GM23338 (cell line): ENCODE measurements around the gene GLOD4. TPM values are rescaled to one million over a fixed set of nuclear protein-coding genes. Genes with fewer than 3 reads are reported as not detected.

Experiments
- ATAC-seq: fragments of 200-7000 bp; cut with Tn5 transposase; 3 replicates; pipeline ENCODE4 v1.9.1; 2020
- DNase-seq: peaks from one replicate; pipeline ENCODE4 v3.0.0-alpha.2; 2015; ENCODE audit warnings: low spot score
- H2AFZ ChIP-seq: fragments of 200-600 bp; sonication (generic); 2 replicates; pipeline ENCODE4 v1.8.0; 2016; ENCODE audit warnings: antibody characterized with exemption, mild to moderate bottlenecking, moderate library complexity
- H3F3A ChIP-seq: fragments of 200-600 bp; sonication (generic); replicated peaks from 2 replicates; pipeline ENCODE4 v1.8.0; 2017; ENCODE audit warnings: antibody characterized with exemption, mixed run types, low read depth
- H3K27ac ChIP-seq: fragments of 200-600 bp; sonication (generic); 2 replicates; pipeline ENCODE4 v1.6.1; 2016; ENCODE audit warnings: low read depth
- H3K27me3 ChIP-seq: fragments of 200-600 bp; sonication (generic); 2 replicates; pipeline ENCODE4 v1.8.0; 2016; ENCODE audit warnings: mild to moderate bottlenecking, mixed run types, moderate library complexity; ENCODE audit not compliant: insufficient read depth
- H3K36me3 ChIP-seq: fragments of 200-600 bp; sonication (generic); 2 replicates; pipeline ENCODE4 v1.8.0; 2016; ENCODE audit warnings: mild to moderate bottlenecking; ENCODE audit not compliant: insufficient read depth
- H3K4me1 ChIP-seq: fragments of 200-600 bp; sonication (generic); 2 replicates; pipeline ENCODE4 v1.8.0; 2016; ENCODE audit warnings: mild to moderate bottlenecking, moderate library complexity; ENCODE audit not compliant: insufficient read depth
- H3K4me2 ChIP-seq: fragments of 200-600 bp; sonication (generic); 2 replicates; pipeline ENCODE4 v1.7.1; 2017; ENCODE audit warnings: mixed run types
- H3K4me3 ChIP-seq: fragments of 200-600 bp; sonication (generic); 2 replicates; pipeline ENCODE4 v1.6.1; 2016; ENCODE audit warnings: mixed run types
- H3K79me2 ChIP-seq: fragments of 200-600 bp; sonication (generic); replicated peaks from 2 replicates; pipeline ENCODE4 v1.8.0; 2017; ENCODE audit warnings: mild to moderate bottlenecking; ENCODE audit not compliant: insufficient read depth
- H3K9me2 ChIP-seq: fragments of 200-600 bp; sonication (generic); 2 replicates; pipeline ENCODE4 v1.8.0; 2017; ENCODE audit not compliant: insufficient read depth
- H4K20me1 ChIP-seq: fragments of 200-600 bp; sonication (generic); replicated peaks from 2 replicates; pipeline ENCODE4 v1.8.0; 2017; ENCODE audit warnings: mild to moderate bottlenecking; ENCODE audit not compliant: insufficient read depth
- H3K27ac Mint-ChIP-seq: 2 replicates; pipeline ENCODE4 v1.8.0; 2020; ENCODE audit warnings: inconsistent platforms, mild to moderate bottlenecking, moderate library complexity, mixed read lengths
- H3K27me3 Mint-ChIP-seq: 3 replicates; pipeline ENCODE4 v1.8.0; 2022; ENCODE audit warnings: low read depth, mild to moderate bottlenecking, moderate library complexity, mixed read lengths, inconsistent platforms; ENCODE audit not compliant: insufficient read depth, poor library complexity
- H3K36me3 Mint-ChIP-seq: 3 replicates; pipeline ENCODE4 v1.8.0; 2021; ENCODE audit warnings: low read depth, mild to moderate bottlenecking, inconsistent platforms, moderate library complexity, mixed read lengths
- H3K4me1 Mint-ChIP-seq: 3 replicates; pipeline ENCODE4 v1.8.0; 2020; ENCODE audit warnings: mild to moderate bottlenecking, inconsistent platforms, mixed read lengths
- H3K4me3 Mint-ChIP-seq: 3 replicates; pipeline ENCODE4 v1.8.0; 2021; ENCODE audit warnings: moderate library complexity, mild to moderate bottlenecking, inconsistent platforms, mixed read lengths
- H3K9me3 Mint-ChIP-seq: 3 replicates; pipeline ENCODE4 v1.8.0; 2020; ENCODE audit warnings: moderate library complexity, mild to moderate bottlenecking, inconsistent platforms, mixed read lengths
- CREB1 ChIP-seq: fragments of 250-450 bp; sonication (Bioruptor Pico); IDR thresholded peaks from 2 replicates; pipeline ENCODE4 v1.5.0; 2020; ENCODE audit warnings: low read depth, mild to moderate bottlenecking, moderate library complexity
- CTCF ChIP-seq, 2 experiments: fragments of 200-600 bp in 1 of 2; sonication (generic) in 1 of 2; conservative IDR thresholded peaks; 2 replicates each; pipeline versions ENCODE4 v1.5.1 to v1.6.1; 2016 to 2017; ENCODE audit warnings: antibody characterized with exemption in 2 of 2, low read depth in 2 of 2, mild to moderate bottlenecking in 2 of 2, moderate library complexity in 1 of 2
- EZH2 ChIP-seq: fragments of 200-600 bp; sonication (generic); IDR thresholded peaks from one replicate; pipeline ENCODE4 v1.8.0; 2017; ENCODE audit warnings: antibody characterized with exemption, mild to moderate bottlenecking, low read depth; ENCODE audit not compliant: unreplicated experiment
- EZH2phosphoT487 ChIP-seq: fragments of 200-600 bp; sonication (generic); IDR thresholded peaks from one replicate; pipeline ENCODE4 v1.8.1; 2018; ENCODE audit warnings: antibody characterized with exemption; ENCODE audit not compliant: unreplicated experiment
- JUNB ChIP-seq: IDR thresholded peaks from one replicate; pipeline ENCODE4 v1.6.1; 2016; ENCODE audit warnings: antibody characterized with exemption; ENCODE audit not compliant: unreplicated experiment
- NANOG ChIP-seq: IDR thresholded peaks from 2 replicates; pipeline ENCODE4 v1.6.1; 2016; ENCODE audit warnings: antibody characterized with exemption, borderline replicate concordance
- POLR2AphosphoS5 ChIP-seq: IDR thresholded peaks from 2 replicates; pipeline ENCODE4 v1.6.1; 2016; ENCODE audit warnings: antibody characterized with exemption, low read depth
- STAT1 ChIP-seq: IDR thresholded peaks from one replicate; pipeline ENCODE4 v1.6.1; 2016; ENCODE audit warnings: antibody characterized with exemption; ENCODE audit not compliant: unreplicated experiment
- ZNF114 ChIP-seq: fragments of 250-450 bp; sonication (Bioruptor Pico); IDR thresholded peaks from 2 replicates; pipeline ENCODE4 v1.5.0; 2020; ENCODE audit warnings: mild to moderate bottlenecking, moderate library complexity
- ZNF331 ChIP-seq: fragments of 250-450 bp; sonication (Bioruptor Pico); IDR thresholded peaks from 2 replicates; pipeline ENCODE4 v1.5.0; 2020; ENCODE audit warnings: low read depth, mild to moderate bottlenecking, moderate library complexity
- polyA plus RNA-seq: library from polyadenylated mRNA; unstranded; fragments of >200 nt; fragmentation: Nextera tagmentation; extraction: Ambion mirVana; gene quantifications from 2 replicates; pipeline ENCODE4 v1.2.1, GENCODE V29; 2016
- total RNA-seq: library from RNA; depleted of rRNA; stranded (reverse); fragments of >200 nt; shearing (Covaris generic); gene quantifications from 2 replicates; pipeline ENCODE4 v1.2.3, GENCODE V29; 2014
- TF ChIP-seq, protein P1 (sequence below): IDR thresholded peaks from 2 replicates; pipeline ENCODE4 v1.6.1; 2016; ENCODE audit warnings: antibody characterized with exemption
- TF ChIP-seq, protein P2 (sequence below): IDR thresholded peaks from one replicate; pipeline ENCODE4 v1.6.1; 2018; ENCODE audit warnings: antibody characterized with exemption; ENCODE audit not compliant: unreplicated experiment

Gene GLOD4
- total and polyA plus RNA-seq, 2 experiments from 2014 or later, result 120 to 122 TPM

GRCh38 chr17:742147-742793 is 39.8 kb downstream of the GLOD4 start (continued):
- TF ChIP-seq, protein P1, sequence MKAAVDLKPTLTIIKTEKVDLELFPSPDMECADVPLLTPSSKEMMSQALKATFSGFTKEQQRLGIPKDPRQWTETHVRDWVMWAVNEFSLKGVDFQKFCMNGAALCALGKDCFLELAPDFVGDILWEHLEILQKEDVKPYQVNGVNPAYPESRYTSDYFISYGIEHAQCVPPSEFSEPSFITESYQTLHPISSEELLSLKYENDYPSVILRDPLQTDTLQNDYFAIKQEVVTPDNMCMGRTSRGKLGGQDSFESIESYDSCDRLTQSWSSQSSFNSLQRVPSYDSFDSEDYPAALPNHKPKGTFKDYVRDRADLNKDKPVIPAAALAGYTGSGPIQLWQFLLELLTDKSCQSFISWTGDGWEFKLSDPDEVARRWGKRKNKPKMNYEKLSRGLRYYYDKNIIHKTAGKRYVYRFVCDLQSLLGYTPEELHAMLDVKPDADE, result no peak
- TF ChIP-seq POLR2AphosphoS5 (no peak; the same call in 1 of the 2 replicates), ZNF114 (no peak), JUNB (no peak)

DNA sequence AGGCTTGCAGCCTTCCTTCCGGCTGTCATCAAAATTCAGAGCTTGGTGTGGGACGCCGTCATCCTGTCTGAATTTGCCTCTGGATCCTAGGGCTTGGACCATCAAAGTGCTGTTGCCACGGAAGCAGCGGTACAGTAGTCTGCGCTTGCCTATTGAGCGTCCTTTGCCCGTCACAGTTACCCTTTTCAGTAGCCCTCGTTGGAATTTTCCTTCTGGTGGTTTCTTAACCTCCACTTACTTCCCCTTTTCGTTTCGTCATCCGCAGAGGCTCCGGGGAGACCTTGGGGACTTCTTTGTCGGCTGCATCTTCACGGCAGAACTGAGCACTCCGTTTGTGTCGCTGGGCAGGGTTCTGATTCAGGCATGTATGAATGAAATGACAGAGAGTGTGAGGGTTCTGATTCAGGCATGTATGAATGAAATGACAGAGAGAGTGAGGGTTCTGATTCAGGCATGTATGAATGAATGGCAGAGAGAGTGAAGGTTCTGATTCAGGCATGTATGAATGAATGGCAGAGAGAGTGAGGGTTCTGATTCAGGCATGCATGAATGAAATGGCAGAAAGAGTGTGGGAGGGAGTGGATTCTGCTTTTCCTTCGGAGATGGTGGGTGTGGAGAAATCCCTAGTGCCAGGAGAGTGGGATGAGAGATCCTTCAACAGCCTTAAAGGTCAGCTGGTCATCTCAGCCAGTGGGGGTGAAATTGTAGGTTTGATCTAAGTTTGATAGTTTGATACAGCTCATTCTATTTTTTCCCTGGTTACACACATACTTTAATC is 41.7 kb downstream of the GLOD4 start:
- H4K20me1 ChIP-seq, result peaks cover 10% of the 10 kb centered on the region
- Mint-ChIP-seq H3K36me3 (peaks cover 87% of the 10 kb centered on the region), H3K4me1 (no peaks in the 10 kb centered on the region), H3K9me3 (no peaks in the 10 kb centered on the region; the same call in 2 of the 3 replicates), H3K4me3 (no peak overlapping the region), H3K27ac (no peak overlapping the region), H3K27me3 (peaks cover 4% of the 10 kb centered on the region)
- H3K79me2 ChIP-seq, result peaks cover 8% of the 10 kb centered on the region
- no peak for DNase-seq
- H3K36me3 ChIP-seq, result peaks cover 26% of the 10 kb centered on the region
- no peak overlapping the region for H3K4me2 ChIP-seq
- no peaks in the 10 kb centered on the region for H3K27me3 ChIP-seq
- no peaks in the 10 kb centered on the region for H3K9me2 ChIP-seq
- H3K4me3 ChIP-seq, result no peak overlapping the region
- 0 out of 2 replicates have a peak, but pooled peaks cover 22% of the 10 kb centered on the region for H3F3A ChIP-seq
- no peak overlapping the region for H3K27ac ChIP-seq
- ATAC-seq, result no peak
- no peaks in the 10 kb centered on the region for H3K4me1 ChIP-seq
- no peak overlapping the region for H2AFZ ChIP-seq
- TF ChIP-seq JUNB (no peak), STAT1 (no peak), CTCF (conservative IDR thresholded peaks at IDR 0.05; ENCODE audit: low read depth in 2 of 2) (no peak), POLR2AphosphoS5 (no peak), CREB1 (CRISPR knock-in tag) (no peak), NANOG (no peak), ZNF331 (CRISPR knock-in tag) (no peak), ZNF114 (no peak), EZH2 (no peak), EZH2phosphoT487 (no peak)
- TF ChIP-seq, protein P2, sequence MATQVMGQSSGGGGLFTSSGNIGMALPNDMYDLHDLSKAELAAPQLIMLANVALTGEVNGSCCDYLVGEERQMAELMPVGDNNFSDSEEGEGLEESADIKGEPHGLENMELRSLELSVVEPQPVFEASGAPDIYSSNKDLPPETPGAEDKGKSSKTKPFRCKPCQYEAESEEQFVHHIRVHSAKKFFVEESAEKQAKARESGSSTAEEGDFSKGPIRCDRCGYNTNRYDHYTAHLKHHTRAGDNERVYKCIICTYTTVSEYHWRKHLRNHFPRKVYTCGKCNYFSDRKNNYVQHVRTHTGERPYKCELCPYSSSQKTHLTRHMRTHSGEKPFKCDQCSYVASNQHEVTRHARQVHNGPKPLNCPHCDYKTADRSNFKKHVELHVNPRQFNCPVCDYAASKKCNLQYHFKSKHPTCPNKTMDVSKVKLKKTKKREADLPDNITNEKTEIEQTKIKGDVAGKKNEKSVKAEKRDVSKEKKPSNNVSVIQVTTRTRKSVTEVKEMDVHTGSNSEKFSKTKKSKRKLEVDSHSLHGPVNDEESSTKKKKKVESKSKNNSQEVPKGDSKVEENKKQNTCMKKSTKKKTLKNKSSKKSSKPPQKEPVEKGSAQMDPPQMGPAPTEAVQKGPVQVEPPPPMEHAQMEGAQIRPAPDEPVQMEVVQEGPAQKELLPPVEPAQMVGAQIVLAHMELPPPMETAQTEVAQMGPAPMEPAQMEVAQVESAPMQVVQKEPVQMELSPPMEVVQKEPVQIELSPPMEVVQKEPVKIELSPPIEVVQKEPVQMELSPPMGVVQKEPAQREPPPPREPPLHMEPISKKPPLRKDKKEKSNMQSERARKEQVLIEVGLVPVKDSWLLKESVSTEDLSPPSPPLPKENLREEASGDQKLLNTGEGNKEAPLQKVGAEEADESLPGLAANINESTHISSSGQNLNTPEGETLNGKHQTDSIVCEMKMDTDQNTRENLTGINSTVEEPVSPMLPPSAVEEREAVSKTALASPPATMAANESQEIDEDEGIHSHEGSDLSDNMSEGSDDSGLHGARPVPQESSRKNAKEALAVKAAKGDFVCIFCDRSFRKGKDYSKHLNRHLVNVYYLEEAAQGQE, result no peak
